Measurements from ENCODE around the gene SEC24C.

Gene SEC24C

GRCh38 chr10:73779018-73779417 lies 34.8 kb downstream of the SEC24C start:
- Histone ChIP-seq H4K20me1 (ENCODE audit: low read depth, low read length) (0 out of 2 replicates have a peak, but pooled peaks cover 9% of the 10 kb centered on the region), H3K9me3 (ENCODE audit: insufficient read depth, low read length) (no peaks in the 10 kb centered on the region), H3F3A (ENCODE audit: insufficient read depth) (peaks cover 35% of the 10 kb centered on the region), H3K79me2 (ENCODE audit: insufficient read depth, low read length) (peaks cover 72% of the 10 kb centered on the region), H3K9me2 (replicated peaks; ENCODE audit: insufficient read depth, low read length) (no peaks in the 10 kb centered on the region), H3K36me3 (ENCODE audit: low read length) (peaks cover 16% of the 10 kb centered on the region), H3K4me2 (ENCODE audit: low read depth, low read length, poor library complexity, severe bottlenecking) (no peak overlapping the region), H3K4me3 (ENCODE audit: insufficient read depth, low read length, poor library complexity, severe bottlenecking) (no peak overlapping the region), H2AFZ (ENCODE audit: low read depth, low read length, severe bottlenecking) (no peak overlapping the region), H3K9ac (ENCODE audit: low read length) (no peak overlapping the region), H3K27me3 (ENCODE audit: low read length) (no peaks in the 10 kb centered on the region), H3K27ac (ENCODE audit: low read depth, low read length) (no peak overlapping the region)
- no peak for TF ChIP-seq CTCF (IDR thresholded peaks at IDR 0.05; ENCODE audit: insufficient read depth, low read length, poor library complexity, severe bottlenecking)
- no peak for TF ChIP-seq EZH2phosphoT487 (conservative IDR thresholded peaks at IDR 0.05; ENCODE audit: low read length)

- Histone ChIP-seq H3K9me3 (ENCODE audit: insufficient read depth, low read length) (no peaks in the 10 kb centered on the region), H3K36me3 (ENCODE audit: low read length) (peaks cover 16% of the 10 kb centered on the region), H3K4me3 (ENCODE audit: insufficient read depth, low read length, poor library complexity, severe bottlenecking) (no peak overlapping the region), H4K20me1 (ENCODE audit: low read depth, low read length) (0 out of 2 replicates have a peak, but pooled peaks cover 6% of the 10 kb centered on the region), H3K4me2 (ENCODE audit: low read depth, low read length, poor library complexity, severe bottlenecking) (peak overlapping the region; percentile 61), H3K9ac (ENCODE audit: low read length) (no peak overlapping the region), H3K79me2 (ENCODE audit: insufficient read depth, low read length) (peaks cover 71% of the 10 kb centered on the region), H3K27me3 (ENCODE audit: low read length) (no peaks in the 10 kb centered on the region), H3F3A (ENCODE audit: insufficient read depth) (peaks cover 29% of the 10 kb centered on the region), H3K27ac (ENCODE audit: low read depth, low read length) (peak overlapping the region; percentile 70; the same call in 1 of the 2 replicates), H3K9me2 (replicated peaks; ENCODE audit: insufficient read depth, low read length) (no peaks in the 10 kb centered on the region), H2AFZ (ENCODE audit: low read depth, low read length, severe bottlenecking) (no peak overlapping the region)
- no peak for TF ChIP-seq CTCF (IDR thresholded peaks at IDR 0.05; ENCODE audit: insufficient read depth, low read length, poor library complexity, severe bottlenecking)
Measured at GRCh38 chr10:73779539-73780197, 35.5 kb downstream of the SEC24C start.

GRCh38 chr10:73780301-73780700 lies 36.1 kb downstream of the SEC24C start:
- H3K27ac ChIP-seq (ENCODE audit: low read depth, low read length), result peak overlapping the region; percentile 70
- no peaks in the 10 kb centered on the region for H3K9me3 ChIP-seq (ENCODE audit: insufficient read depth, low read length)
- H3K4me3 ChIP-seq (ENCODE audit: insufficient read depth, low read length, poor library complexity, severe bottlenecking), result peak overlapping the region; percentile 74
- H3K9me2 ChIP-seq (replicated peaks; ENCODE audit: insufficient read depth, low read length), result no peaks in the 10 kb centered on the region
- H3K4me2 ChIP-seq (ENCODE audit: low read depth, low read length, poor library complexity, severe bottlenecking), result peak overlapping the region; percentile 61
- TF ChIP-seq CTCF (IDR thresholded peaks at IDR 0.05; ENCODE audit: insufficient read depth, low read length, poor library complexity, severe bottlenecking), result no peak
- H3K36me3 ChIP-seq (ENCODE audit: low read length), result peaks cover 12% of the 10 kb centered on the region
- no peak overlapping the region for H2AFZ ChIP-seq (ENCODE audit: low read depth, low read length, severe bottlenecking)
- peak overlapping the region; percentile 87 for H3K9ac ChIP-seq (ENCODE audit: low read length)
- no peaks in the 10 kb centered on the region for H3K27me3 ChIP-seq (ENCODE audit: low read length)
- H3K79me2 ChIP-seq (ENCODE audit: insufficient read depth, low read length), result peaks cover 65% of the 10 kb centered on the region
- peaks cover 32% of the 10 kb centered on the region for H3F3A ChIP-seq (ENCODE audit: insufficient read depth)
- 0 out of 2 replicates have a peak, but pooled peaks cover 2% of the 10 kb centered on the region for H4K20me1 ChIP-seq (ENCODE audit: low read depth, low read length)

All from SU-DHL-6 (cell line).